Measurements from ENCODE around the gene HAUS3. TPM values are rescaled to one million over a fixed set of nuclear protein-coding genes. Genes with fewer than 3 reads are reported as not detected.

HAUS3 gene, protein sequence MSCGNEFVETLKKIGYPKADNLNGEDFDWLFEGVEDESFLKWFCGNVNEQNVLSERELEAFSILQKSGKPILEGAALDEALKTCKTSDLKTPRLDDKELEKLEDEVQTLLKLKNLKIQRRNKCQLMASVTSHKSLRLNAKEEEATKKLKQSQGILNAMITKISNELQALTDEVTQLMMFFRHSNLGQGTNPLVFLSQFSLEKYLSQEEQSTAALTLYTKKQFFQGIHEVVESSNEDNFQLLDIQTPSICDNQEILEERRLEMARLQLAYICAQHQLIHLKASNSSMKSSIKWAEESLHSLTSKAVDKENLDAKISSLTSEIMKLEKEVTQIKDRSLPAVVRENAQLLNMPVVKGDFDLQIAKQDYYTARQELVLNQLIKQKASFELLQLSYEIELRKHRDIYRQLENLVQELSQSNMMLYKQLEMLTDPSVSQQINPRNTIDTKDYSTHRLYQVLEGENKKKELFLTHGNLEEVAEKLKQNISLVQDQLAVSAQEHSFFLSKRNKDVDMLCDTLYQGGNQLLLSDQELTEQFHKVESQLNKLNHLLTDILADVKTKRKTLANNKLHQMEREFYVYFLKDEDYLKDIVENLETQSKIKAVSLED
- total RNA-seq = 13.0 TPM
- long read RNA-seq, full-length matches to known transcripts = 10 of 36 reads
- long read RNA-seq, partial matches to known transcripts = 22 of 36 reads
- long read RNA-seq, other reads (novel, unspliced or antisense) = 4 of 36 reads

DNA sequence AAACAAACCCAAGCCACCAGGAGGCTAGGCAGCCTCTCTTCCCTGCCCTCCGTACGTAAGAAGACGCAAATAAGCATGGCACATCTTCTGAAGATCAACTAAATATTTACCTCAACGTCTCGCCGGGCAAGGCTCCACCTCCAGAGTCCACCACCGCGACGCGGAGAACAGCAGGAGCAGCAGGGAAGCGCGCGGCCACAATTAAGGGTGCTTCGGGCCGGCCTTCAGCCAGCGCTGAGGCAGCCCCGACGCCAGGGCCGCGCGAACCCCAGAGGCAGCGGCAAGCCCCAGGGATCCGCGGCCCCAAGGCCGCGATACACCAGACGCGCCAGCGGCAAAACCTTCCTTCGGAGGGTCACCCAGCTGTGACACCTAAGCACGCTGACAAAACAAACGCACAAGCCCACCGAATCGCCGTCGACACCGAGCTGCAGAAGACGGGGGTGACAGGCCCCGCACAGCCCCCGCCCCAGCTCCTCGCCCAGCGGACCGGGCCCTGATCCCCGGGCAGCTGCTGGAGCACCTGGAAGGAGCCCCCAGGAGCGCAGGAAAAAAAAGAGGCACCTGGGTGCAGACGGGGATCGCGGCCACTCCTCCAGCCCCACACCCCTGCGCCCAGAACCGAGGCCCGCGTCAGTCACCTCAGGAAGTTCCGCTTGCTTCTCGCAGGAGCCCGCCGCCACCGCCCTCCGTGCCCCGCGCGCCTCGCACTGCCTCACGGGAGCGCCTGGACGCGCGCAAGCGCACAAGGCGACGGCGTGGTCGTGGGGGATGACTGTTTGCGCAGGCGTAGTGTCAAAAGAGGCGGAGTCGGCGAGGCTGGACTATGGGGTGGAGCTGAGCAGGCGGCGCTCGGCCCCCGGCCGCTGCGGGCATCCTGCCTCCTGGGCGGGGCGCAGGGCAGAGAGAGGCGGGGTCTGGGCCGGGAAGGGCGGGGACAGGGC lies at the start of gene HAUS3, which contains the start of gene POLN:
HAUS3 (minus strand) TSS at position 712 of the 944 bp plus-strand sequence. CDS start 1,175 bp downstream, outside the sequence.
POLN (minus strand) TSS at position 712 of the 944 bp plus-strand sequence. CDS start 12,890 bp downstream, outside the sequence.
- no peaks in the 10 kb centered on the region for H3K27me3 ChIP-seq
- TF ChIP-seq, protein P1, sequence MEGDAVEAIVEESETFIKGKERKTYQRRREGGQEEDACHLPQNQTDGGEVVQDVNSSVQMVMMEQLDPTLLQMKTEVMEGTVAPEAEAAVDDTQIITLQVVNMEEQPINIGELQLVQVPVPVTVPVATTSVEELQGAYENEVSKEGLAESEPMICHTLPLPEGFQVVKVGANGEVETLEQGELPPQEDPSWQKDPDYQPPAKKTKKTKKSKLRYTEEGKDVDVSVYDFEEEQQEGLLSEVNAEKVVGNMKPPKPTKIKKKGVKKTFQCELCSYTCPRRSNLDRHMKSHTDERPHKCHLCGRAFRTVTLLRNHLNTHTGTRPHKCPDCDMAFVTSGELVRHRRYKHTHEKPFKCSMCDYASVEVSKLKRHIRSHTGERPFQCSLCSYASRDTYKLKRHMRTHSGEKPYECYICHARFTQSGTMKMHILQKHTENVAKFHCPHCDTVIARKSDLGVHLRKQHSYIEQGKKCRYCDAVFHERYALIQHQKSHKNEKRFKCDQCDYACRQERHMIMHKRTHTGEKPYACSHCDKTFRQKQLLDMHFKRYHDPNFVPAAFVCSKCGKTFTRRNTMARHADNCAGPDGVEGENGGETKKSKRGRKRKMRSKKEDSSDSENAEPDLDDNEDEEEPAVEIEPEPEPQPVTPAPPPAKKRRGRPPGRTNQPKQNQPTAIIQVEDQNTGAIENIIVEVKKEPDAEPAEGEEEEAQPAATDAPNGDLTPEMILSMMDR (IDR thresholded peaks at IDR 0.05) = no peak
- no peaks in the 10 kb centered on the region for H3K9me3 ChIP-seq
- intact Hi-C loops (cut with DNase I) = no loop called here
- no peaks in the 10 kb centered on the region for H3K36me3 ChIP-seq
- DNase-seq (peak; percentile 99), ATAC-seq (peak; percentile 98)
- peaks cover 53% of the 10 kb centered on the region for H3K4me1 ChIP-seq
- peak within 1 kb of the TSS; percentile 76 for H3K27ac ChIP-seq
- peak within 1 kb of the TSS; percentile 96 for H3K4me3 ChIP-seq

GRCh38 chr4:2290974-2291704 lies 49.2 kb upstream of the HAUS3 start:
- Histone ChIP-seq H3K4me1 (no peaks in the 10 kb centered on the region), H3K36me3 (no peaks in the 10 kb centered on the region), H3K9me3 (peaks cover 3% of the 10 kb centered on the region), H3K27me3 (no peaks in the 10 kb centered on the region), H3K27ac (no peak overlapping the region), H3K4me3 (no peak overlapping the region)
- DNase-seq = peak; percentile 61
- ATAC-seq = peak; percentile 19
- intact Hi-C loops (cut with DNase I) = no loop called here
- TF ChIP-seq, protein P1 (IDR thresholded peaks at IDR 0.05) = no peak

DNA sequence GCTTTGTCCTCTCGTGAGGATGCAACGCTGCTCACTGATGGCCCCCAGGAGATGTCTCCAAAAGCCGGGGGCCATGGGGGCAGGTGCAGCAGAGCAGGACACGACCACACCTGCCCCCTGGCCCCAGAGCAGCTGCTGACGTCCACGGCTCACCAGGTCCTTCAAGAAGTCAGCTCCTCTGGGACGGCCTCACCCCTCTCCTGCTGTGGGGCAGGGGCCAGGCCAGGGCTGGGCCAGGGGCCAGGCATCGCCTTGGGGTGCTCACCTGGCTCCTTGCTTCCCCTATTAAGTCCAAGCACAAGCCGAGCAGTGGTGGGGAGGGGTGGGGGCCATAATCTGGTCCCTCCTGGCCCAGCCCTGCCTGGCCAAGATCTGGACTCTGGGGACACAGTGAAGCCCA lies 48.6 kb upstream of the HAUS3 start:
- TF ChIP-seq, protein P1 (IDR thresholded peaks at IDR 0.05) = no peak
- H3K4me3 ChIP-seq = no peak overlapping the region
- H3K9me3 ChIP-seq = peaks cover 3% of the 10 kb centered on the region
- H3K27me3 ChIP-seq = no peaks in the 10 kb centered on the region
- no peaks in the 10 kb centered on the region for H3K4me1 ChIP-seq
- DNase-seq = peak; percentile 41
- no peaks in the 10 kb centered on the region for H3K36me3 ChIP-seq
- H3K27ac ChIP-seq = peak overlapping the region; percentile 24
- no peak for ATAC-seq
- intact Hi-C loops (cut with DNase I) = no loop called here

- Histone ChIP-seq H3K36me3 (no peaks in the 10 kb centered on the region), H3K4me1 (no peaks in the 10 kb centered on the region), H3K9me3 (peaks cover 3% of the 10 kb centered on the region), H3K4me3 (no peak overlapping the region), H3K27me3 (no peaks in the 10 kb centered on the region), H3K27ac (no peak overlapping the region)
- peak; percentile 58 for DNase-seq
- no peak for ATAC-seq
- intact Hi-C loops (cut with DNase I) = no loop called here
- TF ChIP-seq, protein P1 (IDR thresholded peaks at IDR 0.05) = no peak
These were observed 48.0 kb upstream of the HAUS3 start for GRCh38 chr4:2289955-2290333.

Data from upper lobe of right lung (tissue), 1 donor.